Fibroblast of lung (primary cell): ENCODE results near the gene RFX8. TPM values are rescaled to one million over a fixed set of nuclear protein-coding genes. Genes with fewer than 3 reads are reported as not detected.

Source experiments
- DNase-seq, 2 donors: peaks; one replicate each; pipeline versions ENCODE4 v3.0.0 to v3.0.0-alpha.2; 2010; ENCODE audit warnings: low read depth in 2 of 2
- H2AFZ ChIP-seq: 2 replicates; pipeline ENCODE4 v1.5.1; 2012; ENCODE audit warnings: low read length, control low read depth, inconsistent platforms
- H3K27ac ChIP-seq: 2 replicates; pipeline ENCODE4 v1.5.1; 2011; ENCODE audit warnings: low read length, control low read depth; ENCODE audit not compliant: insufficient read depth
- H3K27me3 ChIP-seq: 2 replicates; pipeline ENCODE4 v1.5.1; 2011; ENCODE audit warnings: mild to moderate bottlenecking, low read length; ENCODE audit not compliant: control insufficient read depth, insufficient read depth
- H3K36me3 ChIP-seq: 2 replicates; pipeline ENCODE4 v1.5.1; 2011; ENCODE audit warnings: low read length; ENCODE audit not compliant: control insufficient read depth, insufficient read depth
- H3K4me1 ChIP-seq: 2 replicates; pipeline ENCODE4 v1.5.1; 2011; ENCODE audit warnings: low read length; ENCODE audit not compliant: control insufficient read depth, insufficient read depth; ENCODE audit errors: extremely low read depth
- H3K4me2 ChIP-seq: 2 replicates; pipeline ENCODE4 v1.5.1; 2011; ENCODE audit warnings: low read length, control low read depth; ENCODE audit not compliant: insufficient read depth; ENCODE audit errors: extremely low read depth
- H3K4me3 ChIP-seq, 4 experiments: fragments of 200-600 bp in 1 of 4; sonication (generic) in 1 of 4; replicated peaks in 1 of 4; 2 replicates each; pipeline ENCODE4 v1.5.1; 2011 to 2016; ENCODE audit warnings: low read length in 4 of 4, low read depth in 3 of 4, mild to moderate bottlenecking in 3 of 4, control low read depth in 2 of 4, inconsistent platforms in 1 of 4, mixed read lengths in 1 of 4; ENCODE audit not compliant: insufficient read depth in 1 of 4; ENCODE audit errors: control extremely low read depth in 1 of 4
- H3K79me2 ChIP-seq: 2 replicates; pipeline ENCODE4 v1.5.1; 2012; ENCODE audit warnings: mild to moderate bottlenecking, low read length, inconsistent platforms; ENCODE audit not compliant: control insufficient read depth, insufficient read depth
- H3K9ac ChIP-seq: 2 replicates; pipeline ENCODE4 v1.5.1; 2011; ENCODE audit warnings: mild to moderate bottlenecking, low read length, control low read depth; ENCODE audit not compliant: insufficient read depth
- H3K9me3 ChIP-seq: 2 replicates; pipeline ENCODE4 v1.5.1; 2012; ENCODE audit warnings: low read depth, low read length; ENCODE audit not compliant: control insufficient read depth, insufficient read depth
- H4K20me1 ChIP-seq: 2 replicates; pipeline ENCODE4 v1.5.1; 2011; ENCODE audit warnings: low read length; ENCODE audit not compliant: control insufficient read depth, insufficient read depth; ENCODE audit errors: extremely low read depth
- CTCF ChIP-seq, 2 donors: IDR thresholded peaks in 1 of 2; conservative IDR thresholded peaks in 1 of 2; 1 replicate in 1 of 2; 2 replicates in 1 of 2; pipeline ENCODE4 v1.5.1; 2011 to 2012; ENCODE audit warnings: low read length in 2 of 2, control low read depth in 1 of 2, inconsistent platforms in 1 of 2, low read depth in 1 of 2, mild to moderate bottlenecking in 1 of 2
- EZH2 ChIP-seq: IDR thresholded peaks from 2 replicates; pipeline ENCODE4 v1.5.1; 2012; ENCODE audit warnings: low read length, control low read depth, mild to moderate bottlenecking; ENCODE audit errors: missing control alignments
- polyA plus RNA-seq, 2 donors: library from polyadenylated mRNA; depleted of rRNA in 1 of 2; stranded (reverse) in 1 of 2; unstranded in 1 of 2; fragments of >200 nt; gene quantifications; 2 replicates each; pipeline ENCODE4 v1.2.1, GENCODE V29; 2011 to 2012; ENCODE audit warnings: missing spikeins in 1 of 2
- total RNA-seq: library from RNA; depleted of rRNA; stranded (reverse); fragments of >200 nt; gene quantifications from 2 replicates; pipeline ENCODE4 v1.2.1, GENCODE V29; 2014

RFX8 gene
- total and polyA plus RNA-seq, 2 donors (not counting 1 experiment from before 2014, with no cell fraction given): 4.3 to 12.4 TPM

- Histone ChIP-seq H3K36me3 (no peaks in the 10 kb centered on the region), H3K4me3 (no peak overlapping the region), H3K27ac (no peak overlapping the region), H3K9ac (no peak overlapping the region), H3K9me3 (no peaks in the 10 kb centered on the region), H2AFZ (no peak overlapping the region), H3K79me2 (no peaks in the 10 kb centered on the region), H3K27me3 (peaks cover 9% of the 10 kb centered on the region), H3K4me1 (no peaks in the 10 kb centered on the region), H4K20me1 (no peaks in the 10 kb centered on the region), H3K4me2 (no peak overlapping the region)
- TF ChIP-seq EZH2: no peak
- DNase-seq: no peak
Measured at GRCh38 chr2:101362777-101363176, 112.1 kb downstream of the RFX8 start.

DNA sequence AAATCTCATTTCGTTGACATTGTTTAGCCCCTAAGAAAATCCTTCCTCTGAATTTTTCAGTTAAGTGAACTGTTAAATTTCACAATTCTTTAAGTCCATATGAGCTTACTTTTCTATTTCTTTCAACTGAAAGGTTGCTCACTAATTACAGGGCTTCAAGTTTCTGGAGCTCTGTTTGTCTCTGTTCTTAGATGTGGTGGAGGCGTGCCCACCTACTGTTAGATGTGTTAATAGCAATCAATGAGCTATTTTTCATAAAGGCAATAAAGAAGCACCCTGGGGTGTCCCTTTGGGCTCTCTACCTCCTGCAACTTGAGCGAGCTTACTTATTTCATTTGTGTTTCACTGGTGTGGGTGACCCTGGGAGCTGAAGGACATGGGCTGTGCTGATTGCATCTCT is 112.6 kb downstream of the RFX8 start:
- no peak for DNase-seq

GRCh38 chr2:101361522-101361921 is 113.4 kb downstream of the RFX8 start:
- Histone ChIP-seq H4K20me1 (no peaks in the 10 kb centered on the region), H3K79me2 (no peaks in the 10 kb centered on the region), H3K9ac (no peak overlapping the region), H3K27ac (no peak overlapping the region), H3K36me3 (no peaks in the 10 kb centered on the region), H3K4me3 (no peak overlapping the region), H3K27me3 (peaks cover 9% of the 10 kb centered on the region), H3K4me2 (no peak overlapping the region), H3K4me1 (no peaks in the 10 kb centered on the region), H3K9me3 (no peaks in the 10 kb centered on the region), H2AFZ (no peak overlapping the region)
- TF ChIP-seq EZH2 (no peak), CTCF (conservative IDR thresholded peaks at IDR 0.05 in 1 of 2, IDR thresholded peaks at IDR 0.05 in 1 of 2; ENCODE audit: low read depth in 1 of 2, low read length in 2 of 2) (no peak)
- DNase-seq: no peak

More for the DNA sequence above, 112.6 kb downstream of the RFX8 start:
- Histone ChIP-seq H3K9me3 (no peaks in the 10 kb centered on the region), H3K9ac (no peak overlapping the region), H3K4me1 (no peaks in the 10 kb centered on the region), H2AFZ (no peak overlapping the region), H3K27me3 (peaks cover 9% of the 10 kb centered on the region), H3K27ac (no peak overlapping the region), H3K79me2 (no peaks in the 10 kb centered on the region), H3K4me3 (no peak overlapping the region), H3K36me3 (no peaks in the 10 kb centered on the region), H3K4me2 (no peak overlapping the region), H4K20me1 (no peaks in the 10 kb centered on the region)
- TF ChIP-seq EZH2: no peak
- TF ChIP-seq CTCF (conservative IDR thresholded peaks at IDR 0.05 in 1 of 2, IDR thresholded peaks at IDR 0.05 in 1 of 2; ENCODE audit: low read depth in 1 of 2, low read length in 2 of 2): no peak
